Spleen (tissue), 11 donors: ENCODE measurements around the gene BPIFB2. TPM values are rescaled to one million over a fixed set of nuclear protein-coding genes. Genes with fewer than 3 reads are reported as not detected.

Source experiments
- DNase-seq: peaks from one replicate; pipeline ENCODE4 v3.0.0-alpha.2; 2020
- H3K27ac ChIP-seq, 8 donors: fragments of 200-600 bp; sonication (generic) in 7 of 8; 1 replicate in 4 of 8; 2 replicates in 4 of 8; pipeline versions ENCODE4 v1.5.0 to v1.8.0; 2016 to 2021; ENCODE audit warnings: inconsistent platforms in 4 of 8, mild to moderate bottlenecking in 4 of 8, moderate library complexity in 1 of 8
- H3K27me3 ChIP-seq, 7 donors: fragments of 200-600 bp; sonication (generic) in 6 of 7; replicated peaks in 1 of 7; 1 replicate in 4 of 7; 2 replicates in 3 of 7; pipeline versions ENCODE4 v1.5.0 to v1.8.0; 2016 to 2021; ENCODE audit warnings: inconsistent platforms in 3 of 7, mild to moderate bottlenecking in 1 of 7
- H3K36me3 ChIP-seq, 6 donors: fragments of 200-600 bp; sonication (generic) in 5 of 6; 1 replicate in 4 of 6; 2 replicates in 2 of 6; pipeline versions ENCODE4 v1.5.0 to v1.8.0; 2016 to 2021; ENCODE audit warnings: inconsistent platforms in 2 of 6
- H3K4me1 ChIP-seq, 6 donors: fragments of 200-600 bp; sonication (generic) in 5 of 6; 1 replicate in 3 of 6; 2 replicates in 3 of 6; pipeline versions ENCODE4 v1.5.0 to v1.8.0; 2016 to 2021; ENCODE audit warnings: inconsistent platforms in 3 of 6
- H3K4me3 ChIP-seq, 8 donors: fragments of 200-600 bp; sonication (generic) in 7 of 8; 1 replicate in 4 of 8; 2 replicates in 4 of 8; pipeline versions ENCODE4 v1.5.0 to v1.8.0; 2016 to 2021; ENCODE audit warnings: inconsistent platforms in 4 of 8, mild to moderate bottlenecking in 4 of 8, moderate library complexity in 2 of 8
- H3K9me3 ChIP-seq, 8 donors: fragments of 200-600 bp; sonication (generic) in 7 of 8; 1 replicate in 4 of 8; 2 replicates in 4 of 8; pipeline versions ENCODE4 v1.5.0 to v1.8.0; 2016 to 2021; ENCODE audit warnings: inconsistent platforms in 4 of 8
- CTCF ChIP-seq, 11 experiments: fragments of 200-600 bp in 7 of 11; fragments of 450-650 bp in 4 of 11; sonication (generic) in 4 of 11; IDR thresholded peaks in 8 of 11; conservative IDR thresholded peaks in 3 of 11; 1 replicate in 7 of 11; 2 replicates in 4 of 11; pipeline versions ENCODE4 v1.4.0 to v1.8.0; 2016 to 2021; ENCODE audit warnings: antibody characterized with exemption in 11 of 11, inconsistent platforms in 4 of 11, mild to moderate bottlenecking in 1 of 11
- POLR2A ChIP-seq, 3 donors: fragments of 450-650 bp; IDR thresholded peaks; one replicate each; pipeline ENCODE4 v1.5.1; 2017; ENCODE audit warnings: antibody characterized with exemption in 3 of 3, mild to moderate bottlenecking in 1 of 3
- POLR2AphosphoS5 ChIP-seq, 3 donors: sonication (generic); formaldehyde crosslinking; IDR thresholded peaks; one replicate each; pipeline ENCODE4 v1.5.1; 2017; ENCODE audit warnings: antibody characterized with exemption in 3 of 3
- WGBS, 5 donors: extraction: QIAGEN DNeasy Blood & Tissue Kit in 3 of 5; methylation state at CpG; one replicate each; pipeline versions ENCODE4 v1.1.5 to v1.1.7; 2013 to 2018; 5-methylcytosine and 5-hydroxymethylcytosine counted together
- intact Hi-C: fragments of 100-400 bp; cut with DNase I; formaldehyde crosslinking; loops from one replicate; pipeline ENCODE4 v1.15.0; 2023; ENCODE audit warnings: low total_unique reads
- polyA plus RNA-seq, 3 donors: library from polyadenylated mRNA; stranded (reverse); fragments of 200-250 nt; gene quantifications; one replicate each; pipeline ENCODE4 v1.2.1, GENCODE V29; 2013
- total RNA-seq, 7 donors: library from RNA; depleted of rRNA in 3 of 7; stranded (reverse); fragments of >200 nt in 3 of 7; fragmentation: NEBNext Ultra II Directional in 4 of 7; extraction: Animal tissue kit (Norgen Biotek cat#: 25700) in 4 of 7; gene quantifications; one replicate each; pipeline versions ENCODE4 v1.1.0 to v1.2.1, GENCODE V29; 2016 to 2021
- donor health status: healthy with polysubstance abuse.
- donor health status: DM: no; HTN: no; CAD: no; lungs with moderate emphysema.
- donor health status: DM: no; HTN: no; CAD: no.
- donor health status: Bipolar disorder and iron deficiency.
- donor health status: healthy.
- donor health status: DM: no; HTN: no; CAD: no.
- donor health status: DM: yes; HTN: yes; CAD: no.

The BPIFB2 gene
- total and polyA plus RNA-seq, 10 donors: not detected

- no peaks in the 10 kb centered on the region for H3K9me3 ChIP-seq
- H3K27me3 ChIP-seq: peaks cover 0 to 13% (median 0%) of the 10 kb centered on the region in 7 donors
- no peak overlapping the region for H3K4me3 ChIP-seq
- H3K36me3 ChIP-seq: no peaks in the 10 kb centered on the region
- no peak for DNase-seq
- intact Hi-C loops: no loop called here
- TF ChIP-seq POLR2AphosphoS5 (IDR thresholded peaks at IDR 0.05) (no peak), CTCF (IDR thresholded peaks at IDR 0.05 in 8 of 11, conservative IDR thresholded peaks at IDR 0.05 in 3 of 11) (no peak), POLR2A (IDR thresholded peaks at IDR 0.05) (no peak)
- 67 to 94% (median 78%) methylated on average over 1 of the region's 1 CpG for WGBS, 5 donors
- no peak overlapping the region for H3K27ac ChIP-seq
- no peaks in the 10 kb centered on the region for H3K4me1 ChIP-seq
Measured at GRCh38 chr20:33024243-33024560, 16.7 kb downstream of the BPIFB2 start.

GRCh38 chr20:33024609-33025317, 17.3 kb downstream of the BPIFB2 start:
- H3K9me3 ChIP-seq: no peaks in the 10 kb centered on the region
- no peak overlapping the region for H3K4me3 ChIP-seq
- intact Hi-C loops: no loop called here
- no peak for TF ChIP-seq CTCF (IDR thresholded peaks at IDR 0.05 in 8 of 11, conservative IDR thresholded peaks at IDR 0.05 in 3 of 11)
- no peak for TF ChIP-seq POLR2A (IDR thresholded peaks at IDR 0.05)
- no peak for TF ChIP-seq POLR2AphosphoS5 (IDR thresholded peaks at IDR 0.05)
- H3K36me3 ChIP-seq: no peaks in the 10 kb centered on the region
- H3K27me3 ChIP-seq: peaks cover 0 to 13% (median 0%) of the 10 kb centered on the region in 7 donors
- 66 to 78% (median 77%) methylated on average over 5 of the region's 5 CpGs for WGBS, 5 donors
- H3K4me1 ChIP-seq: no peaks in the 10 kb centered on the region
- DNase-seq: no peak
- no peak overlapping the region for H3K27ac ChIP-seq

GRCh38 chr20:33025318-33025876, 17.9 kb downstream of the BPIFB2 start:
- Histone ChIP-seq H3K9me3 (no peaks in the 10 kb centered on the region), H3K27ac (no peak overlapping the region), H3K27me3 (peaks cover 0 to 13% (median 0%) of the 10 kb centered on the region in 7 donors), H3K36me3 (no peaks in the 10 kb centered on the region), H3K4me1 (no peaks in the 10 kb centered on the region), H3K4me3 (no peak overlapping the region)
- intact Hi-C loops: no loop called here
- no peak for DNase-seq
- TF ChIP-seq CTCF (IDR thresholded peaks at IDR 0.05 in 8 of 11, conservative IDR thresholded peaks at IDR 0.05 in 3 of 11): no peak
- no peak for TF ChIP-seq POLR2AphosphoS5 (IDR thresholded peaks at IDR 0.05)
- TF ChIP-seq POLR2A (IDR thresholded peaks at IDR 0.05): no peak
- 46 to 94% (median 55%) methylated on average over 9 of the region's 9 CpGs for WGBS, 5 donors

GRCh38 chr20:33026072-33026778, 18.7 kb downstream of the BPIFB2 start:
- H3K27ac ChIP-seq: no peak overlapping the region
- no peaks in the 10 kb centered on the region for H3K9me3 ChIP-seq
- H3K36me3 ChIP-seq: no peaks in the 10 kb centered on the region
- H3K27me3 ChIP-seq: peaks cover 0 to 13% (median 0%) of the 10 kb centered on the region in 7 donors
- no peak for TF ChIP-seq POLR2AphosphoS5 (IDR thresholded peaks at IDR 0.05)
- TF ChIP-seq POLR2A (IDR thresholded peaks at IDR 0.05): no peak
- TF ChIP-seq CTCF (IDR thresholded peaks at IDR 0.05 in 8 of 11, conservative IDR thresholded peaks at IDR 0.05 in 3 of 11): no peak
- H3K4me1 ChIP-seq: no peaks in the 10 kb centered on the region
- DNase-seq: no peak
- intact Hi-C loops: no loop called here
- H3K4me3 ChIP-seq: no peak overlapping the region
- WGBS, 5 donors: 59 to 80% (median 64%) methylated on average over 5 of the region's 5 CpGs
